ENCODE results near the gene SLC5A5.

Gene SLC5A5

DNA sequence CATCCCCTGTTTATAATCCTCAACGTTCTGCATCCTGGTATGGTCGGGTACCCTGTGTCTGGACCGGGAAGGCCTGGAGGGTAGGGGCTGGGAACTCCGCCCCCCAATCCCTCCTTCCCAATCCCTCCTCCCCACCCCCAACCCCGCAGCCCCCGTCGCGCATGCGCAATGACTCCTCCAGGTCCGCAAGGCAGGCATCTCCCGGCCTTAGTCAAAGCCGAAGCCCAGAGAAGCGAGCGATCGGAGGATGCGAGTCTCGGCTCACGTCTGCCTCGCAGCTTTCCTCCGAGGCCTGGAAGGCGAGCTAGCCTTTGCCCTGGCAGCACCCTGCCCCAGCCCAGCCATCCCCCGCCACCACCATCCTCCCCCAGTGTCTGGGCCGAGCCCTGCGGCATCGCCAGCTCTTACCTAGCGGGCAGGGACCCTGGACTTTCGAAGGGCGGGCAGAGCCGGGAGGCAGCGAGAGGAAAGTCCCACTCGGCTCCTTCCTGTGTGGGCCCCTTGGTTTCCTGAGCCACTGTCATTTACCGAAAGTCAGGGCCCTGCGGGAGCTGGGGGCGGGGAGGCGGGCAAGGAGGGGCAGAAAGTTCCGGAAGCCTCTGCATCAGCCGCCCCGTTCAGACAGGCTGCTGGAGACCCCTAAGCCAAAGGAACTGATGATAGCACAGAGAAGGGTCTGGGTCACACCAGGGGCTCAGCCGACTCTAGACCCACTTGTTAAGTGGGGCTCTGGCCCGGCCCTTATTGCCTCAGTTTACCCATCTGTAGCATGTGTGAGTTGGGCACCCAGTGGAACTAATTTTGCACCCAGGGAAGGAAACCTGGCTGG, 24.0 kb upstream of the SLC5A5 start, which contains the start of gene JAK3:
TSS of gene JAK3 (minus strand) at position 445 of the 829 bp plus-strand sequence. CDS start 3,565 bp downstream, outside the sequence.
- no peak for DNase-seq

DNA sequence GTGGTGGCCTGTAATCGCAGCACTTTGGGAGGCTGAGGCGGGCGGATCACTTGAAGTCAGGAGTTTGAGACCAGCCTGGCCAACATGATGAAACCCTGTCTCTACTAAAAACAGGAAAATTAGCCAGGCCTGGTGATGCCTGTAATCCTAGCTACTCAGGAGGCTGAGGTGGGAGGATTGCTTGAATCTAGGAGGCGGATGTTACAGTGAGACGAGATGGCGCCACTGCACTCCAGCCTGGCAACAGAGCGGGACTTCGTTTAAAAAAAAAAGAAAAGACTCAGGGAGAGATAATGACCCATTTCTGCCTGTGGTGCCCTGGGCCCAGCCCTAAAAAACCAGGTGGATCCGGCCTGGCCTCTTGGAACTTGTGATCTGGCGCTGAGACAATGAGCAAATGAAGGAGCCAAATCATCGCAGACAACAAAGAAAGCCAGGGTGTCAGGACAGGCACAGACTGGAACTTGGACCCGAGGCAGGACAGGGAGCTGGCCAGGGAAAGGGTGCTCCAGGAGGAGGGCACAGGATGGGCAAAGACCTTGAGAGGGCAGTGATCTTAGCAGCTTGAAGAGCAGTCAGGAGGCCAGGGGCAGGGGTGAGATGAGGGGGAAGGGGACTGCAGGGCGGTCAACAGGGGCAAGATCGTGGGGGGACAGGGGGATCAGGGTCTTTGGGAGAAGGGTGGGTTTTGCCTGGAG, 23.0 kb upstream of the SLC5A5 start:
- DNase-seq, result no peak

- DNase-seq, result no peak
These were observed 17.7 kb upstream of the SLC5A5 start for GRCh38 chr19:17854061-17854460.

- peak; percentile 61 for DNase-seq
These were observed 16.2 kb upstream of the SLC5A5 start for GRCh38 chr19:17855280-17856152.

- DNase-seq, result peak; percentile 99
These were observed 12.0 kb upstream of the SLC5A5 start, which contains the start of gene RPL18A for GRCh38 chr19:17859533-17860330. TSS of gene RPL18A (plus strand) at chr19:17859910. CDS start at chr19:17859957, 47 bp downstream.

DNA sequence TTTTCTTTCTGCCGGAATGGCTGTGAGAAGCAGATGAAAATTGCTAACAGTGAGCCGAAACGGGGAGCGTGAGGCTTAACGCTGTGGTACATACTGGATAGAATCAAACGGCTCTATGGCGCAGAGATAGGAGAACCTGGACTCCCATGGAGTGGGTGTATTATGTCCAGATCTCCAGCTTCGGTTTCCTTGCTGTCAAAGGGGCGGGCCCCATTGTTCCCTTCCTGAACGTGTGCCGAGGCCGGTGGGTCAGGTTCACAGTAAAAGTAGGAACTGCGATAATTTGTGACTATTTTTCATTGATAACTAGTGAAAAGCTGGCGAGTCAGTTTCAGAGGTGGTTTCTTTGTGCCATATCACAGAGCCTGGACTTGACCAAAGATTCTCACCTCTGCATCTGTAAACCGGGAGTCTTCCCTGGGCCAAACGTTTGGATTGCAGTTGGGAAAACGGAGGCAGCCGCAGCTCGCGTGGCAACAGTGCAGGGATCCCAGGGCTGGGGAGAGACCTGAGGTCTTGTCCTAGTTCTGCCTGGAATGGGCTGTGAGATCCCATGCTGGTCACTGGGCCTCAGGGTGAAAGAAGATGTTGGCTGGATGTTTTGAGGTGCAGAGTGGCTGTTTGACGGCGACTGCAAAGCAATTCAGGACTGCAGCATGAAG, 11.3 kb upstream of the SLC5A5 start:
- no peak for DNase-seq

GRCh38 chr19:17860993-17861360, 10.8 kb upstream of the SLC5A5 start:
- no peak for DNase-seq

GRCh38 chr19:17861542-17862402, 10.0 kb upstream of the SLC5A5 start:
- no peak for DNase-seq

DNA sequence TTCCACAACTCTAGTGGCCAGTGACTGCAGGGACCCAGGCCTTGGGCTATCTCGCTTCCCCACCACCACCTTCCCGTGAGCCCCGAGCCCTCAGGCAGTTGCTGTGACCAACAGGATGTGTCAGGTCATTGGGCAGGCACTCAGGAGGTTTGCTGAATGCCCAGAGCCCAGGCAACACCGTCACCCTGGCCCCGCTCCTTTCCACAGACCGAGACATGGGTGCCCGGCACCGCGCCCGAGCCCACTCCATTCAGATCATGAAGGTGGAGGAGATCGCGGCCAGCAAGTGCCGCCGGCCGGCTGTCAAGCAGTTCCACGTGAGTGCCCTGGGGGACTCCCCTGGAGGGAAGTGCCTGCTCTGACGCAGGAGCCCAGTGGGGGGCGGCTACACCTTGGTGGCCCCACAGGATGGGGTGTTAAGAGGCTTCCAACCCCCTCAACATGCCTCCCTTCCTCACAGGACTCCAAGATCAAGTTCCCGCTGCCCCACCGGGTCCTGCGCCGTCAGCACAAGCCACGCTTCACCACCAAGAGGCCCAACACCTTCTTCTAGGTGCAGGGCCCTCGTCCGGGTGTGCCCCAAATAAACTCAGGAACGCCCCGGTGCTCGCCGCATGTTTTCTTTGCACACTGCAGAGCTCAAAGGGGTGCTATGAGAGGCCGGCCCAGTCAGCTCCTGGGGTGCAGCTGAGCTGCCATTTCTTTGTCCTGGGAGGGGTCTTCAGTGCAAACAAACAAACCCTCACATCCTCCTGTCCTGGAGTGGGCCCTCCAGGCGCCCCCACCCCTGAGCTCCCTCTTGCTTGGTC, 8.8 kb upstream of the SLC5A5 start:
- DNase-seq, result no peak

DNA sequence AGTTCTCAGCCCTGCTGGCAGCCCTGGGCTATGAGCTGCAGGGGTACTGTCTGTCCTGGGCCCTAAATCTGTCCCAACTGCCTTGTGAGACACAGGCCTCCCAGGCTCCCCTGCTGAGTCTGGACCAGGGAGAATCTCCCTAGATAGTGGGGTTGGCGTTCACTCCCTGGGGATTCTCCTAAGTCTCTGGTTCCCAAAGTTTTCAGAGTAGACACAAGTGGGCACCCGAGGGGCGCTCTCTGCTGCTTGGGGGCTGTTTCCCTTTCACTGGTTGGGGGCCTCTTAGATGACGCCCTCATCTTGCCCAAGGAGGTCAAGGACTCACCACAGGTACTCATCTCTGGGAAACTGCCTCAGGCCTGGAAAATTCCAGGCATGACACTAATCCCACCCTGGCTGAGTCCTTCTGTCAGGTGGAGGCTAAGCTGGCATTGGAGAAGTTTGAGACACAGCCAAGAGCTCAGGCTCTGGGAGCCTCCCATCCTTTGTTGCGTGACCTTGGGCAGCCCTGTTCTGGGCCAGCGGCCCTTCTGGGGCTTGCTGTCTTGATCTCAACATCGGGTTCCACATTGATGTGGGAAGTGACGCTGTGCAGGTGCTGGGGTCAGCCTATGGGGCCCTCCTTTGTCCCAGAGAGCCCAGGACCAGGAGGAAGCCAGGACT, 8.1 kb upstream of the SLC5A5 start:
- no peak for DNase-seq

GRCh38 chr19:17865364-17866311, 6.1 kb upstream of the SLC5A5 start:
- peak; percentile 23 for DNase-seq

GRCh38 chr19:17866312-17866963, 5.3 kb upstream of the SLC5A5 start:
- DNase-seq, result no peak

DNA sequence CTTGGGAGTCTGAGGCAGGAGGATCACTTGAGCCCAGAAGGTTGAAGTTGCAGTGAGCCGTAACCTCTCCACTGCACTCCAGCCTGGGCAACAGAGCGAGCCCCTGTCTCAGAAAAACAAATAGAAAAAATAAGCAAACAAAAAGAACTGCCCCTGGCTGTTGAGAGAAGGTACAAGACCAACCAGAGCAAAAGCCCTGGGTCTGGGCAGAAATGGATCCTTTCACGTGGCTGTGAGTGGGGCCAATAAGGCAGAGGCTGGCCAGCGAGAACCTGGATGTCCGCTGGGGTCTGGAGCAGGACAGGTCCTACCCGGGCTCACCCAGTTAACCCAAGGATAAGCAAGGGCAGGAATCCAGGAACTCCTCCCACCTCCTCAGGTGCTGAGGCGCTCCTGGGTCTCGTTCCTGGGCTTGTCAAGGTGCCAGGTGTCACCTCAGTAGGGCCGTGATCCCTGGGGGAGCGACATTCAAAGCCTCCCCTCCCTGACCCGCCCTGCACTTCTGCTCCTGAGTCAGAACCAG, 4.7 kb upstream of the SLC5A5 start:
- DNase-seq, result peak; percentile 19

DNA sequence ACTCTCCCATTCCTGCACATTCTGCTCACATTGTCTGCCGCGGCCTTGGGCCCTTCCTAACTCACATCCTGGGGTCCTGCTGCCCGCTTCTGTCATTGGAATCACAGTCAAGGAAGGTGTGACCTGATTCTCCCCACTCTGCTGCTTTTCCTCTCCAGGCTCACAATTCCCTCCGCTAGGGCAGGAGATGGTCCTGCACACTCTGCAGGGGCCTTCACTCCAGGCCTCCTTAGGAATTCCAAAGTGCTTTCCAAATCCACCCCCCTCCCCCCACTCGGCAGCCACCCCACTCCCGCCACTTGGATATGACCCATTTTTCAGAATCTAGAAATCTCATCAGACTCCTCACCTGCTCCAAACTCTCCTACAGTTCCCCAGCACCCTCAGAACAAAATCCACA, 3.1 kb upstream of the SLC5A5 start:
- no peak for DNase-seq

- no peak for DNase-seq
These were observed 2.6 kb upstream of the SLC5A5 start for GRCh38 chr19:17869114-17869608.

GRCh38 chr19:17871032-17871877, 490 bp upstream of the SLC5A5 start:
- no peak for DNase-seq

All from NCI-H2171 treated with DMSO at 0.1 percent for 48 hours (cell line).